HepG2 (cell line): ENCODE data around the gene EPB41L2. TPM values are rescaled to one million over a fixed set of nuclear protein-coding genes. Genes with fewer than 3 reads are reported as not detected.
A peak's percentile ranks its signal among the peaks of the same experiment; 100 is the strongest.

ENCODE experiments used
- FOSL1 ChIP-seq: sonication (generic); formaldehyde crosslinking; IDR thresholded peaks from 2 replicates; pipeline ENCODE4 v1.9.0; 2021; ENCODE audit warnings: missing genetic modification reagents, borderline replicate concordance
- HDAC6 ChIP-seq: fragments of 200-600 bp; sonication (generic); IDR thresholded peaks from 2 replicates; pipeline ENCODE4 v1.7.0; 2017; ENCODE audit warnings: mild to moderate bottlenecking, antibody characterized with exemption, low read length, low read depth
- ZMYM2 ChIP-seq: sonication (generic); formaldehyde crosslinking; IDR thresholded peaks from 2 replicates; pipeline ENCODE4 v1.8.0; 2022; ENCODE audit warnings: mild to moderate bottlenecking, missing genetic modification reagents
- ZNF18 ChIP-seq: sonication (generic); formaldehyde crosslinking; IDR thresholded peaks from 2 replicates; pipeline ENCODE4 v1.8.0; 2022; ENCODE audit warnings: mild to moderate bottlenecking, missing genetic modification reagents; ENCODE audit not compliant: insufficient replicate concordance
- ZNF274 ChIP-seq: sonication (generic); formaldehyde crosslinking; IDR thresholded peaks from 2 replicates; pipeline ENCODE4 v1.5.1; 2020; ENCODE audit warnings: mild to moderate bottlenecking, missing genetic modification reagents
- ZNF503 ChIP-seq: sonication (generic); formaldehyde crosslinking; IDR thresholded peaks from 2 replicates; pipeline ENCODE4 v1.4.0; 2020; ENCODE audit warnings: missing genetic modification reagents
- ZNF577 ChIP-seq: sonication (generic); formaldehyde crosslinking; IDR thresholded peaks from 2 replicates; pipeline ENCODE4 v1.4.0; 2020; ENCODE audit warnings: mild to moderate bottlenecking, low read depth, missing genetic modification reagents, borderline replicate concordance
- ZNF609 ChIP-seq: sonication (generic); formaldehyde crosslinking; IDR thresholded peaks from 2 replicates; pipeline ENCODE4 v1.4.0; 2020; ENCODE audit warnings: mild to moderate bottlenecking, missing genetic modification reagents, borderline replicate concordance
- ZNF772 ChIP-seq: sonication (generic); formaldehyde crosslinking; IDR thresholded peaks from 2 replicates; pipeline ENCODE4 v1.5.0; 2020; ENCODE audit warnings: mild to moderate bottlenecking, missing genetic modification reagents
- ZNF83 ChIP-seq: sonication (generic); formaldehyde crosslinking; IDR thresholded peaks from 2 replicates; pipeline ENCODE4 v1.4.0; 2020; ENCODE audit warnings: missing genetic modification reagents, mild to moderate bottlenecking, borderline replicate concordance
- polyA plus RNA-seq, 8 experiments: library from polyadenylated mRNA; depleted of rRNA in 3 of 8; stranded (reverse) in 7 of 8; unstranded in 1 of 8; fragments of >200 nt; fragmentation: Illumina TruSeq in 4 of 8; extraction: Trizol in 4 of 8; gene quantifications; 2 replicates each; pipeline versions ENCODE4 v1.2.1 to v1.2.3, GENCODE V29; 2011 to 2016; ENCODE audit warnings: low read depth in 4 of 8, missing spikeins in 1 of 8, mixed read lengths in 1 of 8; ENCODE audit not compliant: insufficient read depth in 1 of 8
- total RNA-seq, 5 experiments: library from RNA; depleted of rRNA; stranded (reverse); fragments of >200 nt; fragmentation: Illumina TruSeq; extraction: Trizol; gene quantifications; 2 replicates each; pipeline ENCODE4 v1.2.3, GENCODE V29; 2016; ENCODE audit warnings: low read depth in 1 of 5
- TF ChIP-seq, protein P1 (sequence below): sonication (generic); formaldehyde crosslinking; IDR thresholded peaks from 2 replicates; pipeline ENCODE4 v1.4.0; 2020; ENCODE audit warnings: mild to moderate bottlenecking, missing genetic modification reagents

The EPB41L2 gene
- total and polyA plus RNA-seq, 2 of the 13 experiments (the other 11 are each of a cell fraction or from before 2014, with no cell fraction given) = 41.7 to 56.4 TPM

DNA sequence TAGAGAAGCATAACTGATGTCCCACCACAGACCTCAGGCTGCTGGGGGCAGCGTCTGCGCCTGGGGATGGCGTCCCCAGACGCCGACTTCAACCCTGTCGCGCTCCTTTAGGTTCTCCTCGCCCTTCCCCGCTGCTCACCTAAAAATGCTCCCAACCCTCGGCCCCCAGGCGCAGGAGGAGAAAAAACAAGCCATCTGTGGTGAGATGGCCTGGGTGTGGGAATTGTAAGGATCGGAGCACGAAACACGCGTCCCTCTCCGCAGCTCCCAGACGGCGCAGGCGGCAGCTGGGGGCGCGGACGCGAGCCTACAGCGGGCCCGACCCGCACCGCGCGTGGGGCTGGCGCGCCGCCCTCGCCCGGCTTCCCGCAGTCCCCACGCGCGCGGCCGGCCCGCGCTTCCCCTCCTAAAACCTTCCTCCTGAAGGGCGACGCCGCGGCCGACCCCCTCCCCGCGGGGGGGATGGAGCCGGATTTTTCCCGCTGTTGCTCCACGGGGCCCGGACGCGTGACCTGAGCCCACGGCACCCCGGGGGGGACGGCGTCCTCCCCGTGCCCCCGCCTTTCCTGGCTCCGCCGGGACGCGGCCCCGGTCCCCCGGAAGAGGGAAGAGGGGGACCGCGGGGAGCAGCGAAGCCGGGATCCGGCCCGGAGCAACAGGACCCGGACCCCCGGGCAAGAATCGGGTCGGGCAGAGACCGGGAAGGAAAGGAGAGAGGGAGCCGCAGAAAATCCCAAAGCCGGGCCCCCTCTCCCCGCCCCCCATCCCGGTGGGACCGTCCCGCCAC lies 611 bp downstream of the EPB41L2 start (continued):
- TF ChIP-seq ZNF609 (CRISPR knock-in tag) = no peak
- TF ChIP-seq ZNF18 (CRISPR knock-in tag) = peak; percentile 5
- no peak for TF ChIP-seq FOSL1 (CRISPR knock-in tag)
- peak; percentile 37; the same call in 1 of the 2 replicates for TF ChIP-seq ZNF772 (CRISPR knock-in tag)
- no peak for TF ChIP-seq HDAC6
- 0 out of 2 replicates have a peak, but pooled peaks have one; percentile 55 for TF ChIP-seq ZMYM2 (CRISPR knock-in tag)
- TF ChIP-seq, protein P1, sequence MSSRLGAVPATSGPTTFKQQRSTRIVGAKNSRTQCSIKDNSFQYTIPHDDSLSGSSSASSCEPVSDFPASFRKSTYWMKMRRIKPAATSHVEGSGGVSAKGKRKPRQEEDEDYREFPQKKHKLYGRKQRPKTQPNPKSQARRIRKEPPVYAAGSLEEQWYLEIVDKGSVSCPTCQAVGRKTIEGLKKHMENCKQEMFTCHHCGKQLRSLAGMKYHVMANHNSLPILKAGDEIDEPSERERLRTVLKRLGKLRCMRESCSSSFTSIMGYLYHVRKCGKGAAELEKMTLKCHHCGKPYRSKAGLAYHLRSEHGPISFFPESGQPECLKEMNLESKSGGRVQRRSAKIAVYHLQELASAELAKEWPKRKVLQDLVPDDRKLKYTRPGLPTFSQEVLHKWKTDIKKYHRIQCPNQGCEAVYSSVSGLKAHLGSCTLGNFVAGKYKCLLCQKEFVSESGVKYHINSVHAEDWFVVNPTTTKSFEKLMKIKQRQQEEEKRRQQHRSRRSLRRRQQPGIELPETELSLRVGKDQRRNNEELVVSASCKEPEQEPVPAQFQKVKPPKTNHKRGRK (CRISPR knock-in tag) = no peak
- TF ChIP-seq ZNF274 = 0 out of 2 replicates have a peak, but pooled peaks have one; percentile 17
- TF ChIP-seq ZNF503 = no peak
- TF ChIP-seq ZNF577 (CRISPR knock-in tag) = no peak
- no peak for TF ChIP-seq ZNF83
